Adrenal gland (tissue), 5 donors: Measurements from ENCODE around the gene PKP4.

Experiments used
- CTCF ChIP-seq, 6 experiments: fragments of 450-650 bp in 4 of 6; fragments of 200-600 bp in 2 of 6; sonication (generic) in 1 of 6; IDR thresholded peaks; 1 replicate in 5 of 6; 2 replicates in 1 of 6; pipeline versions ENCODE4 v1.5.1 to v1.8.0; 2016 to 2021; ENCODE audit warnings: antibody characterized with exemption in 6 of 6, mild to moderate bottlenecking in 2 of 6, moderate library complexity in 1 of 6
- POLR2A ChIP-seq, 2 donors: fragments of 450-650 bp; IDR thresholded peaks; one replicate each; pipeline ENCODE4 v1.6.1; 2017; ENCODE audit warnings: antibody characterized with exemption in 2 of 2, mild to moderate bottlenecking in 2 of 2, moderate library complexity in 1 of 2
- donor health status: DM: no; HTN: no; CAD: no.

DNA sequence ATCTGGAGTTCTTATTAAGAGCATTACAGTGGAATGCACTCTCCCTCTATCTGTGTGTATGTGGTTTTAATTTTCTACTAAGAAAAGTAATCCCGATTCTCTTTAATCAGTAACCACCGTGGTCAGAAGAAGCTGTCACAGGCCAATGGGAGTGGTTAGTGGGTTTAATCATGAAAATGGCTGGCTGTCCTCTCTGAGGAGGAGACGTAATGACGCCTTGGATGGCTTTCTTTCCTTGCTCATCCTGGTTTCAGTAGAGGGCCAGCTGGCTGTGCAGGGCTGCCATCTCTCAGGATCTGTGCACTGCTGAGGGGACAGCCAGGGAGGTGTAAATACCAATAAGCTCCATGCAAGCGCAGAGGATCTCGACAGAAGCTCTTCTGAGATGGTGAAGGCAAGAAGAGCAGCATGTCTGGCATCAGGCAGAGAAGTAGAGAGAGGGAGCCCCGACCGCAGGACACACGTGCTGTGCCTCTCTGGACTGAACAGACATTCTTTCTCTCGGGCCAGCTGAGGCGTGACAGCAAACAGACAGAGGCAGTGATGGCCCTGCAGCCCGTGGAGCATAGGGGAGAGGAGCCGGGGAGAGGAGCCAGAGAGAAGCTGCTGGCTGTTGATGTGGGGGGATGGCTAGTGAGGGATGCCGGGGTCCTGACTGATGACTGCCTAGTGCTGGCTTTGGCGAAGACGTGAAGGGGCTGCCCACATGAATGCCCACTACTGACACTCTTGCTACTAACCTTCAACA, 273.3 kb downstream of the PKP4 start:
- TF ChIP-seq CTCF (IDR thresholded peaks at IDR 0.05) (no peak), POLR2A (IDR thresholded peaks at IDR 0.05) (no peak)
